HG03558 (cell line): Measurements from ENCODE around the gene ABCF2.

Source experiments
- ATAC-seq: cut with Tn5 transposase; IDR thresholded peaks from one replicate; pipeline ENCODE4 v1.9.1; 2021; ENCODE audit warnings: moderate number of reproducible peaks; ENCODE audit not compliant: unreplicated experiment; ENCODE audit errors: extremely low read depth

Gene ABCF2

GRCh38 chr7:151228024-151228866 lies 1.2 kb upstream of the ABCF2 start:
- ATAC-seq: no peak

- no peak for ATAC-seq
Measured at GRCh38 chr7:151226560-151226874, 488 bp downstream of the ABCF2 start.

GRCh38 chr7:151225948-151226510 lies 976 bp downstream of the ABCF2 start:
- no peak for ATAC-seq

GRCh38 chr7:151223728-151224127 lies 3.3 kb downstream of the ABCF2 start:
- ATAC-seq: no peak

GRCh38 chr7:151218170-151218569 lies 8.8 kb downstream of the ABCF2 start:
- ATAC-seq: no peak

- ATAC-seq: no peak
Measured at GRCh38 chr7:151215396-151215795, 11.6 kb downstream of the ABCF2 start.

- ATAC-seq: no peak
Measured at GRCh38 chr7:151213826-151214225, 13.2 kb downstream of the ABCF2 start.

GRCh38 chr7:151212626-151213025 lies 14.4 kb downstream of the ABCF2 start:
- no peak for ATAC-seq

GRCh38 chr7:151211155-151211772 lies 15.7 kb downstream of the ABCF2 start:
- no peak for ATAC-seq

GRCh38 chr7:151210087-151210854 lies 16.7 kb downstream of the ABCF2 start, which contains the start of gene H2BK1:
Gene H2BK1, minus strand, starts transcription at chr7:151210488. Its CDS starts 170 bp downstream, at chr7:151210318.
- no peak for ATAC-seq

- no peak for ATAC-seq
Measured at GRCh38 chr7:151209588-151209987, 17.4 kb downstream of the ABCF2 start.

GRCh38 chr7:151208253-151208862 lies 18.6 kb downstream of the ABCF2 start:
- no peak for ATAC-seq

GRCh38 chr7:151207804-151208203 lies 19.2 kb downstream of the ABCF2 start:
- ATAC-seq: no peak

GRCh38 chr7:151207315-151207714 lies 19.7 kb downstream of the ABCF2 start:
- no peak for ATAC-seq

- no peak for ATAC-seq
Measured at GRCh38 chr7:151206914-151207313, 20.1 kb downstream of the ABCF2 start.

- ATAC-seq: no peak
Measured at GRCh38 chr7:151205730-151206129, 21.3 kb downstream of the ABCF2 start.

GRCh38 chr7:151204383-151205032 lies 22.5 kb downstream of the ABCF2 start:
- ATAC-seq: no peak

GRCh38 chr7:151202836-151203235 lies 24.2 kb downstream of the ABCF2 start:
- no peak for ATAC-seq

GRCh38 chr7:151201751-151202150 lies 25.3 kb downstream of the ABCF2 start:
- ATAC-seq: no peak

- no peak for ATAC-seq
Measured at GRCh38 chr7:151201344-151201743, 25.7 kb downstream of the ABCF2 start.
